SHP77 (cell line): ENCODE data around the gene SPEF1.
A peak's percentile ranks its signal among the peaks of the same experiment; 100 is the strongest.
"Not testable (repeated sequence)": the region's sequence is repeated elsewhere in the genome, so short reads cannot be mapped to it uniquely, and the experiment has no call there.

Experiments
- DNase-seq, 2 experiments: peaks; one replicate each; lab custom pipeline; 2025; lab: John Stamatoyannopoulos, UW

The SPEF1 gene, protein sequence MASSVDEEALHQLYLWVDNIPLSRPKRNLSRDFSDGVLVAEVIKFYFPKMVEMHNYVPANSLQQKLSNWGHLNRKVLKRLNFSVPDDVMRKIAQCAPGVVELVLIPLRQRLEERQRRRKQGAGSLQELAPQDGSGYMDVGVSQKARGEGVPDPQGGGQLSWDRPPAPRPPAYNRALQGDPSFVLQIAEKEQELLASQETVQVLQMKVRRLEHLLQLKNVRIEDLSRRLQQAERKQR

DNA sequence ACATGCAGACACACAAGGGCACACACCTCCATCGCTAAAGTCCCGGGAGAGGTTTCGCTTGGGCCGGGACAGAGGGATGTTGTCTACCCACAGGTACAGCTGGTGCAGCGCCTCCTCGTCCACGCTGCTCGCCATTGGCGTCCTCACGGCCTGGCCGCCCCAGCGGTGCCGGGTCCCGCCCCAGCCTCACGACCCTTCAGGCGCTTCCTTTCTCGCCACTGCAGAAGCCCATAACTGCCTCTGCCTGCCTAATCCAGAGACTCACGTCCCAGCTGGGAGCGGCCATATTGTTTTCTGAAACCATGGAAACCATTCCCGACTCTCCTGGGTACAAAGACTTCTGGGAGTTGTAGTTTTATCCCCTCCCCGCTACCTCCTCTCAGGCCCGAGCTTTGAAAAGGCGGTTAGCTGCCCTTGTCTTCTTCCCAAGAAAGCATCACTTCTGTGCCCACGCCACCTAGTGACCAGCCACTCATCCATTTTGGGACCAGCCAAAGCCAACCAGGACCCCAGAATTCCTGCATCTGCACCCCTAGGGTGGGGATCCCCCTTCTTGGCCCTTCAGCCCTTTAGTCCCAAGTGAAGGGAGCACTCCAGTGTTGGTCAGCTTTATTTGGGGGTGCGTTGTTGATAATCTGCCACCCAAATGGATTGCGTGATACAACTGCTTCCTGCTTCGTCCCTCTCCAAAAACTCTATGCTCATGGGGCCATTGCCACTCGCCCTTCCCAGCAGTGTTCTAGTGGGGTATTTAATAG, at the start of gene SPEF1:
TSS of gene SPEF1 (minus strand) at position 296 of the 758 bp plus-strand sequence. CDS start at position 135, 161 bp downstream.
- DNase-seq = peak; percentile 98 to 99

DNA sequence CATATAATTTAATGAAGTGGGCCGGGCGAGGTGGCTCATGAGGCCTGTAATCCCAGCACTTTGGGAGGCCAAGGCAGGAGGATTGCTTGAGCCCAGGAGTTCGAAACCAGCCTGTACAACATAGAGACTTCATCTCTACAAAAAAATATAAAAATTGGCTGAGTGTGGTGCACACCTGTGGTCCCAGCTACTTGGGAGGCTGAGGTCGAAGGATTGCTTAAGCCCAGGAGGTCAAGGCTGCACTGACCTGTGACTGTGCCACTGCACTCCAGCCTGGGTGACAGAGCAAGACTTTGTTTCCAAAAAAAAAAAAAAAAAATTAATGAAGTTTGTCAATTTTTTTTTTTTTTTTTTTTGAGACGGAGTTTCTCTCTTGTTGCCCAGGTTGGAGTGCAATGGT, 48.6 kb upstream of the SPEF1 start:
- DNase-seq = not testable (repeated sequence)

DNA sequence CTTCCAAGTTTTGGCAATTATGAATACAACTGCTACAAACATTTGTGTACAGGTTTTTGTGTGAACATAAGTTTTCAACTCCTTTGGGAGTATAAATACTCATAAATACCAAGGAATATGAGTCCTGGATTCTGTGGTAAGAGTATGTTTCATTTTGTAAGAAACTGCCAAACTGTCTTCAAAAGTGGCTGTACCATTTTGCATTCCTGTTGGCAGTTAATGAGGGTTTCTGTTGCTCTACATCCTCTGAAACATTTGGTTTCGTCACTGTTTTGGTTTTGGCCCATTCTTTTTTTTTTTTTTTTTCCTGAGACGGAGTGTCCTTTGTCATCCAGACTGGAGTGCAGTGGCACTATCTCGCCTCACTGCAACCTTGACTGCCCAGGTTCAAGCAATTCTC, 47.5 kb upstream of the SPEF1 start:
- no peak for DNase-seq

DNA sequence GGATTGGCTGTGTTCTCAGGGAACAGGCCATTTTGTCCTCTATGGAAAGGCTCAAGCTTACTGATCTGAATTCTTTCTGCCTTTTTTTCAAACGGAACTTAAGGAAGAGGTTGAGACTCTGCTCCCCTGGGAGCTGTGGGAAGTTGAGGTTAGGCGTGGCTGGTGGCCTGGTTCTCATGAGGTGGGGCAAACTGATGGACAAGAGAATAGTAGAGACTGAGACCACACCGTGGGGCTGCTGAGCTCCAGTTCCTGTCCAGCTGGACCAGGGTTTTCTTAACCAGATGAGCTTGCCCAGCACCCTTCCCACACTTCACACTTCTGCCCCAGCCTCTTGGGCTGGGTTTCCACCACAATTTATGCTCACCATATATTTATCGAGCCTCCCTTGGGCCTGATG, 45.2 kb upstream of the SPEF1 start:
- no peak for DNase-seq

DNA sequence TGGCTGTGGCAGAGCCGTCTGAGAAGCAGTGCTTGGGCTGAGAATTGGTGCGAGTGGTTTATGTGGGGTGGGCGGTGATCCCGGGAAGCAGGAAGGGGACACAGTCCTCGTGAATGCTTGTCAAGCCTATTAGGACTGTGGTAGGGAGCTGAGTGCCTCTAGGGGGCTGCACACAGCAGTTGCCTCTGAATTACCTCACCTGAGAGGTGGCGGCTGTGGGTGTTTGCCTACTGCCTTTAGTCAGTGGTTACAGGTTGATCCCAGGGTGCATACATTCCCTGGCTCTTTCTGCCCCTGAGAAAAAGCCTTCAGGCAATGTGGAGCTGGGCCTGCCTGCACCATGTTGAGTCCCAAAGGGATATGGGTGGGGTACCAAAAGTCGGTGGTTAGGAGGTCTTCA, 44.3 kb upstream of the SPEF1 start:
- no peak for DNase-seq

DNA sequence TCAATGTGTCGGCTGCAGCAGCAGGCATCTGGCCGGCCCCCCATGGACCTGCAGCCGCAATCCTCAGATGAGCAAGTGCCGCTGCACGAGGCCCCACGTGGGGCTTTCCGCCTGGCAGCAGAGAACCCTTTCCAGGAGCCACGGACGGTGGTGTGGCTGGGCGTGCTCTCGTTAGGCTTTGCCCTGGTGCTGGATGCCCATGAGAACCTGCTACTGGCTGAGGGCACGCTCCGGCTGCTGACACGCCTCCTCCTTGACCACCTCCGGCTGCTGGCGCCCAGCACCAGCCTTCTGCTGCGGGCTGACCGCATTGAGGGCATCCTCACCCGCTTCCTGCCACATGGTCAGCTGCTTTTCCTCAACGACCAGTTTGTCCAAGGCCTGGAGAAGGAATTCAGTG, 42.6 kb upstream of the SPEF1 start:
- DNase-seq = no peak

DNA sequence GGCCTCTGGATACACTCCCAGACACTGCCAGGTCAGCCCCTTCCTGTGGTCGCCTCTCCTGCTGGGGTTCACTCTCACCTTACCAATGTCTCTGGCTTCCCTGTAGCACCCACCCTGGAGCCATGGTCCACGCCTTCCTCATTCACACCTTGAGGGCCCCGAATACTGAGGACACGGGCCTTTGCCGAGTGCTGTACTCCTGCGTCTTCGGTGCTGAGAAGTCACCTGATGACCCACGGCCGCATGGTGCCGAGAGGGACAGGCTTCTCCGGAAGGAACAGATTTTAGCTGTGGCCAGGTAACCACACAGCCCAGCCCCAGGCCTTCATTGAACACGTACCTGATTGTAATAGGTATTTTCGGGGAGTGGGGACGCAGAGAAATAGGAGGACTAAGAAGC, 40.7 kb upstream of the SPEF1 start:
- no peak for DNase-seq

DNA sequence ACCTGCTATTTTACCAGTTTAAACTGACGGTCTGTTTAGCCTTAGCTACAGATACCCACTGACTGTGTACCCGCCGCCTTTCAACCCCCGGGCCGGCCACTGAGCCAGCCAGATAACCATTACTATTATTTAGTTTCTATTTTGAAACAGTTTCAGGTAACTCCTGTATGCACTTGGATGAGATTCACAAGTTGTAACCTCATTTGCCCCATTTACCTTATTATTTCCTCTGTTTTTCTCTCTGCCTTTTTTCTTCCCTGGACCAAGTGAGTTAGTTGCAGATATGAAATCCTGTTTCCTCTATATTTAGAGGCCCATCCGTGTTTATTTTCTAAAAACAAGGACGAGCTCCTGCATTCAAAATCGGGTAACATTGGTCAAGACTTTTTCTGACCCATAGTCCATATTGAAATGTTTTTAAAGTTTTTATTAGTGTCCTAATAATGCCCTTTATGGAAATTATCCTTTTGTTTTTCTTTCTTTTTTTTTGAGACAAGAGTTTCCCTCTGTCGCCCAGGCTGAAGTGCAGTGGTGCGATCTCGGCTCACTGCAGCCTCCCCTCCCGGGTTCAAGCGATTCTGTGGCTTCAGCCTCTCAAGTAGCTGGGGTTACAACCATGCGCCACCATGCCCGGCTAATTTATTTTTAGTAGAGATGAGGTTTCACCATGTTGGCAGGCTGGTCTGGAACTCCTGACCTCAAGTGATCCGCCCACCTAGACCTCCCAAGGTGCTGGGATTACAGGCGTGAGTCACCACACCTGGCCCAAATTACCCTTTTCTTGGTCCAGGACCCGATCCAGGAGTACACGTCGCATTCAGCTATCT, 39.9 kb upstream of the SPEF1 start:
- peak in 1 of 2 experiments; percentile 6 for DNase-seq

DNA sequence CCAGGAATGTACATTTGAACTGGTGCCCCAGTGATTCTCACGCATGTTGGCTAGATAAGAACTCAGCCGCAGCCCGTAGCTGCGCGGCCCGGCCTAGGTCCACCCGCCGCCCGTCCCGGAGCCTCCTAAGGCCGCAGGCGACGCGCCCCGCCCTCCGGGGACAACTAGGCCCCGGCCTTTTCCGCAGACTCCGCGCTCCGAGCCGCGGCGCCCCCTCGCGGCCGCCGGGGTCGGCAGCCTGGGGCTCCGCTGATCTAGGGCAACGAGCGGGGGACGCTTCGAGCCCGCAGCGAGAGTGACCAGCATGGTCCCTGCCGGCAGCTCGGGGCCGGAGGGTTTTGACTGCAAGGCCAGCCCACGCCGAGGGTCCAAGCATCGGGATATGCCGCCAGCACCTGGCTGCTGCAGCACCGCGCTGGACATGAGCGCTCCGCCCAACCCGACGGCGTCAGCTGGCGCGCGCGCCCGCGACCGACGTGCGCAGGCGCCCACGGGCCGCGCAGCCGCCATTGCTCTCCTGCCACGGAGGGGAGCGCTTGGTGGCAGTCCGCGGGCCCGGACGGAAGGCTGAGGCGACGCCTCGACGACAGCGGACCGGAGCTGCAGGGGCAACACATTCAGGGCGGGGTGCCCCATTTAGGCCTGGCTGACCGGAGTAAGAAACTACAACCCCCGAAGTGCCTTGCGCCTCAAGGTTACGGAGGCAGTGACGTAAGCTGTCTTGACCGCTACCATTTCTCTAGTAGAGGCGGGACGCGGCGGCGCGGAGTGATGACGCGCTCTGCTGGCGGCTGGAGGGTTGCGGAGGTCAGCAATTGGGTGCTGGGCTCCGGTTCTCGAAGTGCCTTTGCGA, 39.0 kb upstream of the SPEF1 start, which contains the start of gene AP5S1:
TSS of gene AP5S1 (plus strand) at position 500 of the 853 bp plus-strand sequence. CDS start 1,571 bp downstream, outside the sequence.
- peak; percentile 89 to 91 for DNase-seq

DNA sequence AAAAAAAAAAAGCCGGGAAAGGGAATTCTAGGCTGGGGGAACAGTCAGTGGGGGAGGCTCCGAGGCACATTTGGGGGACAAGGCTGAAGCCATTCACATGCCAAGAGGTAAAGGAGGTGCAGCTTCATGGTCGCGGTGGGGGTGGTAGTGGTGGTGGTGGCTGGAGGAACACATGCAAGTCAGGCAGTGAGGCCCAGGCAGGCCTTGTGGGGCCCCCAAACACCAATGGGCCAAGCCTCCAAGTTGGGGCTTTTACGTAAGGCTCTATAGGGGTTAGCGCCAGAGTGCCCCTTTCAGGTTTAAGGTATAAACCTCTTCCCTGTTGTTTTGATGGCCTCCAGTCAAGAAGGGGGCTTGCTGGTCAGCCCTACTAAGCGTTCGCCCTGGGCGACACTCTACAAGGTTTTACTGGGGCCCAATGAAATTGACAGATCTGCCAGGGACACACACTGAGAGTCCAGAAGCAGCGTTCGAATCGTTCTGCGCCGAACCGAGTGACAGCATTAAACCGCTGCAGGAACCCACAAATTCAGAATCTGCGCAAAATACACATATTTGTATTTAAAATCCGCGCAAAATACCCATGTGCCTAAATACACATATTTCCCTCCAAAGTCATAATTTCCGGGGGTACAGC, 38.3 kb upstream of the SPEF1 start:
- no peak for DNase-seq

DNA sequence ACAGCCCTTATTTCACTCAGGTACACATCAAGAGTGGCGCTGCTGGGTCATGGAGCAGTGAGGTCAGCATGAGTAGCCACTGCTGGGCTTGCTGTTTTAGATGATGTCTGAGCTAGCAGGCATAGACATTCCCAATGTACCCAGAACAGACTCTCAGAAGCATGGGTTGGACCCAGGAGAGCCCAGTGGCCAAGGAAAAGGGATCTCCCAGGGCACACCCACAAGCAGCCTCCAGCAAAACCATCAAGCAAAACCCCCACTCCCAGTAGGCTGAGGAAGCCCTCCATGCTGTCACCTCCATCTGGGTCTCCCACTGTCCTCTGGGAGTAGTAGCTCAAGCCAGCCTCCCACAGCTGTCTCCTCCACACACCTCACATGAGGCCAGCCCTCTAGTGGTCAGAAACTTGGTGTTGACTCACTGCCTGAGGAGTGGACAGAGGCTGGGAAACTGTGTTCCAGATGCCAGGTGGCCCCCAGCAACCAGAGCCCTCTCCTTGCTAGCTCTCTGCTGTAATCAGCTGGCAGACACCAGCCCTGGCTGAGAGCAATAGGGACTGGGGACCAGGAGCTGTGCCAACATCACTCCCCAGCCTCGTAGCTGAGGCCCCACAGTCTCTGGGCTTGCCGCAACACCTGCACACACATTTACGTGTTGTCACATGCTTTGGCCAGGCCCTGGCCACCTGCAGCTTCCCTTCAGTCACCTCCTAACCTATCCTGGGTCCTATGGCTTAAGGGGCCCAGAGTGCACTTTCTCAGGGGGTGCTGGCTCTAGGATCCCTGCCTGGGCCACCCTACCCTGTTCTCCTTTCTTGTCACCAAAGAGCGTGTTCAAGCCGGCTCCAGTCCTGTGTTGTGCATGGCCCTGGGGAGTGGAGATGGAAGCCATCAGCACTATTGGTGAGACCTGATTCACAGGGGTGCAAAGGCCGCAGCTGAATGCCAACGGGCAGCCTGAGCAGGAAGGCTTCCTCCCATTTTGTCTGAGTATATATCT, 37.2 kb upstream of the SPEF1 start:
- peak; percentile 95 for DNase-seq

DNA sequence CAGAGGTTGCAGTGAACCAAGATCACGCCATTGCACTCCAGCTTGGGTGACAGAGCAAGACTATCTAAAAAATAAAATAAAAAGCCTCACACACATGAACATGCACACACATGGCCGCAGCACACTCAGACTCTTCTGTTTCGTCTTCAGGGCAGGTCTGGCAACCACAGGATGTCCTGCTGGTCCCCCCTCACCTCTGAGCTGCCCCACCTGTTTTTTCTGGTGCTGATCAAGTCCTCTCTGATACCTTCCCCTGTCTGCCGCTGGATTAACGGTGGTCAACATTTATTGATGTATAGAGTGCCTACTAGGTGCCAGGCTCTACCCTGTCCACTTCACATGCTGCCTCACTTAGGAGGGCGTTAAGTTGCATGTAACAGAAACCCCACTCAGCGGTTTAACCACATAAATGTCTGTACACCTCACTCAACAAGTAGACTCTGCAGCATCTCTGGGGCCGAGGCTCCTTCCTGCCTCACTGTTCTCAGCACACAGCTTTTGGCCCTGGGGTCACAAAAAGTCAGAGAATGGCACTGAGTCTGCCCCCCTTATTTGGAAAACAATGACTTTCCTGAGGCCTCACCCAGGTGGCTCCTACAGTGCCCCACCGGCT, 34.6 kb upstream of the SPEF1 start:
- DNase-seq = no peak

DNA sequence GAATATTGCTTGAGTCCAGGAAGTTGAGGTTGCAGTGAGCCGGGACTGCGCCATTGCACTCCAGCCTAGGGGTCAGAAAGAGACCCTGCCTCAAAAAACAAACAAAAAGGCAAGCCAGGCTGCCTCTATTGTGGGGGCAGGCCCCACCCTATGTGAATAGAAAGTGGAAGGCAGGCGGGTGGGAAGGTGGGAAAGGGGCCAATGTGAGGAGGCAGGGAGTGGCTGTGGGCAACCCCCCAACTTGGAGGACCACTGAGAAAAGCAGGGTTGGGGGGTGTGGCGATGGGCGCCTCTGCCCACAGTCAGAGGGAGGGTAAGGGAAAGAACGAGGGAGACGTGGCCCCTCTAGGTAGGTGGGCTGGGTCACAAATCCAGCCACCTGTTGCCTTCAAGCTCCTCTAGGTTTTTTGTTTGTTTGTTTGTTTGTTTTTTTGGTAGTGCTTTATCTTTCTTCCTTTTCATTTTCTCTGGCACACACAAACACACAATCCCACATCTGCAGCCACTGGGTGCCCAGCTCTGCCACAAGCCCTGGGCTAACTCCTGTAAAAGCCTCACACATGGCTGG, 33.8 kb upstream of the SPEF1 start:
- no peak for DNase-seq

DNA sequence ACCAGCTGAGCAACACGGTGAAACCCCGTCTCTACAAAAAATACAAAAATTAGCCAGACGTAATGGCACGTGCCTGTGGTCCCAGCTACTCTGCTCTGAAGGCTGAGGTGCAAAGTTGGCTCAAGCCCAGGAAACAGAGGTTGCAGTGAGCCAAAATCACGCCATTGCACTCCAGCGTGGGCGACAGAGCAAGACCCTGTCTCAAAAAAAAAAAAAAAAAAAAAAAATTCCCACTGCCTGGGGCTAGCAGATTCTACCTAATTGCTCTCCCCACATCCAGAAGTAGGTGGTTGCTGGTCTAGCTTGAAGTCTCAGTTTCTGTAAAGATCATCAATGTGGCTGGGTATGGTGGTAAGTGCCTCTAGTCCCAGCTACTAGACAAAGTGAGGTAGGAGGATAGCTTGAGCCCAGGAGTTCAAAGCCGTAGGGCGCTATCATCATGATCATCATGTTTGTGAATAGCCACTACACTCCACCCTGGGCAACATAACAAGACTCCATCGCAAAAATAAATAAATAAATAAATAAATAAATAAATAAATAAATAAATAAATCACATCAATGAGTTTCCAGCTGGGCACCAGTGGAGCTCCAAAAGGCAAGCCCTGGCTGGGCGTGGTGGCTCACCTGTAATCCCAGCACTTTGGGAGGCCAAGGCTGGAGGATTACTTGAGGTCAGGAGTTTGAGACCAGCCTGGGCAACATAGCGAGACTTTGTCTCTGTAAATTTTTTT, 32.8 kb upstream of the SPEF1 start:
- no peak for DNase-seq

DNA sequence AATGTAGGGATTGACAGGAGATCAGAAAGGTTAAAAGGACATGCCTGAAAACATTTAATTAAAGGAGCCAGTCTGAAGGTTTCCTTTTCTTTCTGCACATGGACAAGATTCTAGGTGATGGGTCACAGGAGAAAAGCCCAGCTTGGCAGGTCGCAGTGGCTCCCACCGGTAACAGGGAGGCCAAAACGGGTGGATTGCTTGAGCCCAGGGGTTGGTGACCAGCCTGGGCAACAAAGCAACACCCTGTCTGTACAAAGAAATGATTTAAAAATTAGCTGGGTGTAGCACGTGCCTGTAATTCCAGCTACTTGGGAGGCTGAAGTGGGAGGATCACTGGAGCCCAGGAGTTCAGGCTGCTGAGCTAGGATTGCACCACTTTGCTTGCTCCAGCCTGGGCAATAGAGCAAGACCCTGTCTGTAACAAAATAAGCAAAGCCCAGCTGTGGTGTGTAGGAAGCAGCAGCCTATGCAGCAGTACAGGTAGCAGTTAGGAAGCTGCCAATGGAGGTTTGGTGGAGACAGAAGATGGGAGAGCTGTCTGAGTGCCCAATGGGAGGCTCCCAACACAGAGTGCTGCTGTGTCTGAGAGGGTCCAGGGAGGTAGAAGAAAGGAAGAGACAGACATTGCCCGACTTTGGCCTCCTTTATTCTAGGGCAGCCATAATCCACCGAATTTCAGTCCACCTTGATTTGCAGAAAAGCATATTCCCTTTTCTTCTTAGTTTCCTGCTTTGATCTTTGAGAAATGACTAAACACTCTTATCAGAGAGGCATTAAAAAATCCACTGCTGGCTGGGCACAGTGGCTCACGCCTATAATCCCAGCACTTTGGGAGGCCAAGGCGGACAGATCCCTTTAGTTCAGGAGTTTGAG, 32.0 kb upstream of the SPEF1 start:
- DNase-seq = no peak

DNA sequence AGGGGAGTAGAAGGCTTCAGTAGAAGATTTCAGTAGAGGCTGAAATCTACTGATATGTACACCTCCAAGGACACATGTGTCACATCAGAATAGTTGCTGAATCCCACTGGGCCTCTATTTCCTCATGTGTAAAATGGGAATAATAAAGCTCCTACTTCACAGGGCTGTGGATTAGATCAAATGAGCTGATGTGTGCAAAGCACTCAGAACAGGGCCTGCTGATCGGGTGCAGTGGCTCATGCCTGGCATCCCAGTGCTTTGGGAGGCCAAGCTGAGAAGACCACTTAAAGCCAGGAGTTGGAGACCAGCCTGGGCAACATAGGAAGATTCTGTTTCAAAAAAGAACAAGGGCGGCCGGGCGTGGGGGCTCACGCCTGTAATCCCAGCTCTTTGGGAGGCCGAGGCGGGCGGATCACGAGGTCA, 31.0 kb upstream of the SPEF1 start:
- no peak for DNase-seq
